ENCODE measurements around the gene ZNFX1. TPM values are rescaled to one million over a fixed set of nuclear protein-coding genes. Genes with fewer than 3 reads are reported as not detected.
"Not testable (repeated sequence)": the region's sequence is repeated elsewhere in the genome, so short reads cannot be mapped to it uniquely, and the experiment has no call there.

The ZNFX1 gene
- total and polyA plus RNA-seq, 7 experiments from 2014 or later = 34.5 to 83.7 (median 62.2) TPM

GRCh38 chr20:49294002-49294654, 16.3 kb upstream of the ZNFX1 start:
- Mint-ChIP-seq H3K9me3 (peaks cover 4 to 42% (median 15%) of the 10 kb centered on the region in 11 donors), H3K27ac (peak overlapping the region in 1 of 9 donors; percentile 4), H3K36me3 (peaks cover 21 to 68% (median 54%) of the 10 kb centered on the region in 5 donors), H3K4me1 (peaks cover 5 to 16% (median 8%) of the 10 kb centered on the region in 7 donors)
- H3K27me3 ChIP-seq (ENCODE audit: control insufficient read depth in 2 of 2, insufficient read depth in 2 of 2, low read length in 2 of 2); DNase-seq; intact Hi-C loops (cut with micrococcal nuclease); H3K4me1 ChIP-seq (ENCODE audit: control insufficient read depth in 2 of 2, insufficient read depth in 2 of 2, low read length in 2 of 2); H3K9me3 ChIP-seq (ENCODE audit: control insufficient read depth in 2 of 3, low read length in 3 of 3); ATAC-seq; CTCF ChIA-PET; H3K27me3 Mint-ChIP-seq; POLR2A ChIA-PET; H3K27ac ChIP-seq (ENCODE audit: low read depth, low read length); H3K4me3 ChIP-seq (ENCODE audit: low read length); H3K4me3 Mint-ChIP-seq: not testable (repeated sequence)
- H3K36me3 ChIP-seq (ENCODE audit: control insufficient read depth in 2 of 3, insufficient read depth in 3 of 3, low read length in 3 of 3) = peaks cover 8 to 33% (median 9%) of the 10 kb centered on the region in 3 experiments

GRCh38 chr20:49293122-49293521, 15.3 kb upstream of the ZNFX1 start:
- Mint-ChIP-seq H3K4me1 (peaks cover 5 to 24% (median 8%) of the 10 kb centered on the region in 7 donors), H3K27ac (peak overlapping the region in 1 of 9 donors; percentile 25), H3K9me3 (peaks cover 4 to 52% (median 15%) of the 10 kb centered on the region in 11 donors), H3K36me3 (peaks cover 31 to 78% (median 64%) of the 10 kb centered on the region in 5 donors), H3K27me3 (no peaks in the 10 kb centered on the region), H3K4me3 (no peak overlapping the region)
- ChIA-PET POLR2A (interaction anchor here (0.9 kb wide), 1 partner anchor 23 kb away, joined by 3 read pairs; no protein-coding TSS in a partner anchor), CTCF (no interaction called here)
- intact Hi-C loops (cut with micrococcal nuclease) = no loop called here
- H3K36me3 ChIP-seq (ENCODE audit: control insufficient read depth in 2 of 3, insufficient read depth in 3 of 3, low read length in 3 of 3) = peaks cover 15 to 43% (median 19%) of the 10 kb centered on the region in 3 experiments
- H3K27me3 ChIP-seq (ENCODE audit: control insufficient read depth in 2 of 2, insufficient read depth in 2 of 2, low read length in 2 of 2) = no peaks in the 10 kb centered on the region
- DNase-seq = no peak
- peaks cover 0 to 7% of the 10 kb centered on the region in 2 donors for H3K4me1 ChIP-seq (ENCODE audit: control insufficient read depth in 2 of 2, insufficient read depth in 2 of 2, low read length in 2 of 2)
- H3K4me3 ChIP-seq (ENCODE audit: low read length) = no peak overlapping the region
- no peak for ATAC-seq
- H3K27ac ChIP-seq (ENCODE audit: low read depth, low read length) = no peak overlapping the region
- H3K9me3 ChIP-seq (ENCODE audit: control insufficient read depth in 2 of 3, low read length in 3 of 3) = peaks cover 0 to 14% (median 0%) of the 10 kb centered on the region in 3 experiments

- H3K36me3 Mint-ChIP-seq = peaks cover 42 to 84% (median 70%) of the 10 kb centered on the region in 5 donors
- POLR2A ChIA-PET = interaction anchor here (1.2 kb wide), 1 partner anchor 11 kb away, joined by 3 read pairs; no protein-coding TSS in a partner anchor
- no peak for DNase-seq
- Histone ChIP-seq H3K4me3 (ENCODE audit: low read length) (no peak overlapping the region), H3K9me3 (ENCODE audit: control insufficient read depth in 2 of 3, low read length in 3 of 3) (peaks cover under 1 to 25% (median 5%) of the 10 kb centered on the region in 3 experiments), H3K36me3 (ENCODE audit: control insufficient read depth in 2 of 3, insufficient read depth in 3 of 3, low read length in 3 of 3) (peaks cover 19 to 54% (median 30%) of the 10 kb centered on the region in 3 experiments), H3K27ac (ENCODE audit: low read depth, low read length) (no peak overlapping the region), H3K4me1 (ENCODE audit: control insufficient read depth in 2 of 2, insufficient read depth in 2 of 2, low read length in 2 of 2) (no peaks in the 10 kb centered on the region), H3K27me3 (ENCODE audit: control insufficient read depth in 2 of 2, insufficient read depth in 2 of 2, low read length in 2 of 2) (no peaks in the 10 kb centered on the region)
- CTCF ChIA-PET = interaction anchor here (0.5 kb wide), 1 partner anchor 1695 kb away, joined by 3 read pairs; no protein-coding TSS in a partner anchor
- intact Hi-C loops (cut with micrococcal nuclease) = no loop called here
- H3K4me3 Mint-ChIP-seq = no peak overlapping the region
- H3K9me3 Mint-ChIP-seq = peaks cover 14 to 63% (median 25%) of the 10 kb centered on the region in 11 donors
- H3K27me3 Mint-ChIP-seq = no peaks in the 10 kb centered on the region
- no peak for ATAC-seq
- peaks cover 0 to 25% (median 0%) of the 10 kb centered on the region in 7 donors for H3K4me1 Mint-ChIP-seq
- no peak overlapping the region for H3K27ac Mint-ChIP-seq
Observed at GRCh38 chr20:49292010-49292409, 14.2 kb upstream of the ZNFX1 start.

GRCh38 chr20:49291200-49291599, 13.3 kb upstream of the ZNFX1 start:
- ATAC-seq = no peak
- Histone ChIP-seq H3K27ac (ENCODE audit: low read depth, low read length) (no peak overlapping the region), H3K27me3 (ENCODE audit: control insufficient read depth in 2 of 2, insufficient read depth in 2 of 2, low read length in 2 of 2) (no peaks in the 10 kb centered on the region), H3K9me3 (ENCODE audit: control insufficient read depth in 2 of 3, low read length in 3 of 3) (peaks cover 6 to 33% (median 13%) of the 10 kb centered on the region in 3 experiments), H3K4me1 (ENCODE audit: control insufficient read depth in 2 of 2, insufficient read depth in 2 of 2, low read length in 2 of 2) (no peaks in the 10 kb centered on the region), H3K4me3 (ENCODE audit: low read length) (no peak overlapping the region), H3K36me3 (ENCODE audit: control insufficient read depth in 2 of 3, insufficient read depth in 3 of 3, low read length in 3 of 3) (peaks cover 27 to 62% (median 38%) of the 10 kb centered on the region in 3 experiments)
- no peaks in the 10 kb centered on the region for H3K27me3 Mint-ChIP-seq
- peak overlapping the region in 2 of 9 donors; percentile 6 to 33 for H3K27ac Mint-ChIP-seq
- intact Hi-C loops (cut with micrococcal nuclease) = no loop called here
- H3K4me3 Mint-ChIP-seq = peak overlapping the region in 1 of 10 donors; percentile 23
- H3K4me1 Mint-ChIP-seq = peaks cover 0 to 25% (median 0%) of the 10 kb centered on the region in 7 donors
- ChIA-PET CTCF (no interaction called here), POLR2A (interaction anchor here (1.2 kb wide), 1 partner anchor 10 kb away, joined by 3 read pairs; no protein-coding TSS in a partner anchor)
- peaks cover 15 to 71% (median 33%) of the 10 kb centered on the region in 11 donors for H3K9me3 Mint-ChIP-seq
- H3K36me3 Mint-ChIP-seq = peaks cover 50 to 86% (median 72%) of the 10 kb centered on the region in 5 donors
- no peak for DNase-seq

- Histone ChIP-seq H3K4me3 (ENCODE audit: low read length) (no peak overlapping the region), H3K27me3 (ENCODE audit: control insufficient read depth in 2 of 2, insufficient read depth in 2 of 2, low read length in 2 of 2) (no peaks in the 10 kb centered on the region), H3K27ac (ENCODE audit: low read depth, low read length) (no peak overlapping the region), H3K4me1 (ENCODE audit: control insufficient read depth in 2 of 2, insufficient read depth in 2 of 2, low read length in 2 of 2) (no peaks in the 10 kb centered on the region), H3K36me3 (ENCODE audit: control insufficient read depth in 2 of 3, insufficient read depth in 3 of 3, low read length in 3 of 3) (peaks cover 32 to 67% (median 43%) of the 10 kb centered on the region in 3 experiments), H3K9me3 (ENCODE audit: control insufficient read depth in 2 of 3, low read length in 3 of 3) (peaks cover 6 to 38% (median 18%) of the 10 kb centered on the region in 3 experiments)
- Mint-ChIP-seq H3K9me3 (peaks cover 15 to 76% (median 38%) of the 10 kb centered on the region in 11 donors), H3K36me3 (peaks cover 52 to 89% (median 76%) of the 10 kb centered on the region in 5 donors), H3K27ac (peak overlapping the region in 3 of 9 donors; percentile 6 to 51 (median 33)), H3K4me3 (no peak overlapping the region), H3K27me3 (no peaks in the 10 kb centered on the region), H3K4me1 (peaks cover 0 to 27% (median 0%) of the 10 kb centered on the region in 7 donors)
- POLR2A ChIA-PET = interaction anchor here (1.2 to 1.3 kb wide), 2 partner anchors 9 to 11 kb away, joined by 3 read pairs; no protein-coding TSS in a partner anchor
- ATAC-seq = no peak
- intact Hi-C loops (cut with micrococcal nuclease) = no loop called here
- no peak for DNase-seq
- CTCF ChIA-PET = no interaction called here
Observed at GRCh38 chr20:49290608-49291191, 12.8 kb upstream of the ZNFX1 start.

- Mint-ChIP-seq H3K4me1 (peaks cover 5 to 39% (median 15%) of the 10 kb centered on the region in 7 donors), H3K27me3 (no peaks in the 10 kb centered on the region), H3K9me3 (peaks cover 14 to 85% (median 50%) of the 10 kb centered on the region in 11 donors), H3K27ac (peak overlapping the region in 1 of 9 donors; percentile 48), H3K4me3 (no peak overlapping the region), H3K36me3 (peaks cover 58 to 94% (median 86%) of the 10 kb centered on the region in 5 donors)
- intact Hi-C loops (cut with micrococcal nuclease) = no loop called here
- ChIA-PET CTCF (no interaction called here), POLR2A (interaction anchor here (1.3 to 3.8 kb wide), 2 partner anchors 9 to 10 kb away, joined by 3 to 17 read pairs; partner anchors contain the start of gene ZNFX1)
- H3K27me3 ChIP-seq (ENCODE audit: control insufficient read depth in 2 of 2, insufficient read depth in 2 of 2, low read length in 2 of 2) = no peaks in the 10 kb centered on the region
- H3K9me3 ChIP-seq (ENCODE audit: control insufficient read depth in 2 of 3, low read length in 3 of 3) = peaks cover 6 to 55% (median 24%) of the 10 kb centered on the region in 3 experiments
- DNase-seq (no peak), ATAC-seq (no peak)
- H3K4me3 ChIP-seq (ENCODE audit: low read length) = no peak overlapping the region
- H3K4me1 ChIP-seq (ENCODE audit: control insufficient read depth in 2 of 2, insufficient read depth in 2 of 2, low read length in 2 of 2) = no peaks in the 10 kb centered on the region
- peaks cover 41 to 79% (median 53%) of the 10 kb centered on the region in 3 experiments for H3K36me3 ChIP-seq (ENCODE audit: control insufficient read depth in 2 of 3, insufficient read depth in 3 of 3, low read length in 3 of 3)
- no peak overlapping the region for H3K27ac ChIP-seq (ENCODE audit: low read depth, low read length)
Observed at GRCh38 chr20:49288784-49289696, 11.2 kb upstream of the ZNFX1 start.

Measured in naive thymus-derived CD4-positive, alpha-beta T cell (primary cell).